Calu3 (cell line): Measurements from ENCODE around the gene EEF1AKMT1. TPM values are rescaled to one million over a fixed set of nuclear protein-coding genes. Genes with fewer than 3 reads are reported as not detected.

Experiments
- BruUV-seq: library from RNA; stranded (reverse); fragments of 400-500 nt; replicated peaks from 2 replicates; lab custom pipeline; 2021; lab: Mats Ljungman, UMichigan
- CTCF ChIA-PET: fragments of 300-600 bp; sonication (Branson Sonifier 250); formaldehyde crosslinking; loops from one replicate; lab custom pipeline; 2022; ENCODE audit warnings: antibody characterized with exemption; lab: Charles Lee
- DNase-seq: peaks from one replicate; pipeline ENCODE4 v3.0.0; 2022
- H3K27ac Mint-ChIP-seq: one replicate; pipeline ENCODE4 v1.8.0; 2022; ENCODE audit warnings: mixed read lengths; ENCODE audit not compliant: unreplicated experiment
- H3K27me3 Mint-ChIP-seq: one replicate; pipeline ENCODE4 v1.8.0; 2022; ENCODE audit warnings: mixed read lengths; ENCODE audit not compliant: unreplicated experiment
- H3K36me3 Mint-ChIP-seq: one replicate; pipeline ENCODE4 v1.8.0; 2022; ENCODE audit warnings: mild to moderate bottlenecking, moderate library complexity, mixed read lengths; ENCODE audit not compliant: insufficient read depth, unreplicated experiment
- H3K4me1 Mint-ChIP-seq: one replicate; pipeline ENCODE4 v1.8.0; 2022; ENCODE audit warnings: mild to moderate bottlenecking, low read depth, mixed read lengths; ENCODE audit not compliant: unreplicated experiment
- H3K4me3 Mint-ChIP-seq: one replicate; pipeline ENCODE4 v1.8.0; 2022; ENCODE audit warnings: mild to moderate bottlenecking, low read depth, moderate library complexity, mixed read lengths; ENCODE audit not compliant: unreplicated experiment
- H3K9me3 Mint-ChIP-seq: one replicate; pipeline ENCODE4 v1.8.0; 2022; ENCODE audit warnings: low read depth, mixed read lengths; ENCODE audit not compliant: unreplicated experiment
- CTCF ChIP-seq: fragments of 200-600 bp; IDR thresholded peaks from one replicate; pipeline ENCODE4 v1.8.0; 2022; ENCODE audit warnings: antibody characterized with exemption; ENCODE audit not compliant: unreplicated experiment
- intact Hi-C: fragments of 100-400 bp; cut with micrococcal nuclease; formaldehyde crosslinking; loops from one replicate; pipeline ENCODE4 v1.10.0; 2022; ENCODE audit not compliant: unreplicated experiment
- total RNA-seq: library from RNA; stranded (reverse); gene quantifications from 2 replicates; pipeline ENCODE4 v1.2.3, GENCODE V29; 2022

Gene EEF1AKMT1
- total RNA-seq, 1 experiment from 2014 or later = 6.0 TPM

GRCh38 chr13:20706661-20707060 lies 67.1 kb downstream of the EEF1AKMT1 start:
- DNase-seq = no peak
- no TSS peak for BruUV-seq
- TF ChIP-seq CTCF = no peak
- Mint-ChIP-seq H3K27me3 (no peaks in the 10 kb centered on the region), H3K27ac (no peak overlapping the region), H3K4me1 (no peaks in the 10 kb centered on the region), H3K4me3 (no peak overlapping the region), H3K9me3 (no peaks in the 10 kb centered on the region), H3K36me3 (peaks cover 14% of the 10 kb centered on the region)
- CTCF ChIA-PET = no interaction called here
- intact Hi-C loops = no loop called here

GRCh38 chr13:20704459-20705069 lies 69.2 kb downstream of the EEF1AKMT1 start:
- no peak for DNase-seq
- peak overlapping the region; percentile 59 for H3K4me3 Mint-ChIP-seq
- no peak overlapping the region for H3K27ac Mint-ChIP-seq
- TF ChIP-seq CTCF = no peak
- no peaks in the 10 kb centered on the region for H3K9me3 Mint-ChIP-seq
- peaks cover 8% of the 10 kb centered on the region for H3K4me1 Mint-ChIP-seq
- intact Hi-C loops = no loop called here
- peaks cover 14% of the 10 kb centered on the region for H3K36me3 Mint-ChIP-seq
- CTCF ChIA-PET = interaction anchor here (0.6 kb wide), 1 partner anchor 18 kb away, joined by 3 read pairs; no protein-coding TSS in a partner anchor
- BruUV-seq = no TSS peak
- no peaks in the 10 kb centered on the region for H3K27me3 Mint-ChIP-seq

- CTCF ChIA-PET = interaction anchor here (0.6 to 1.1 kb wide), 3 partner anchors 17 to 127 kb away, joined by 3 read pairs; no protein-coding TSS in a partner anchor
- peaks cover 14% of the 10 kb centered on the region for H3K36me3 Mint-ChIP-seq
- peaks cover 8% of the 10 kb centered on the region for H3K4me1 Mint-ChIP-seq
- H3K4me3 Mint-ChIP-seq = peak overlapping the region; percentile 91
- DNase-seq = peak; percentile 89
- TF ChIP-seq CTCF = no peak
- H3K27me3 Mint-ChIP-seq = no peaks in the 10 kb centered on the region
- intact Hi-C loops = no loop called here
- H3K27ac Mint-ChIP-seq = no peak overlapping the region
- no peaks in the 10 kb centered on the region for H3K9me3 Mint-ChIP-seq
- BruUV-seq = no TSS peak
Observed at GRCh38 chr13:20703780-20704458, 69.8 kb downstream of the EEF1AKMT1 start.

- intact Hi-C loops = no loop called here
- H3K27me3 Mint-ChIP-seq = no peaks in the 10 kb centered on the region
Observed at GRCh38 chr13:20702915-20703779, 70.6 kb downstream of the EEF1AKMT1 start, which contains the start of gene IL17D. IL17D (plus strand) TSS chr13:20703699; CDS start chr13:20704002, 303 bp downstream.

More at GRCh38 chr13:20702915-20703779, 70.6 kb downstream of the EEF1AKMT1 start, which contains the start of gene IL17D:
- H3K27ac Mint-ChIP-seq = no peak within 1 kb of the TSS
- peaks cover 14% of the 10 kb centered on the region for H3K36me3 Mint-ChIP-seq
- CTCF ChIA-PET = interaction anchor here (0.6 to 1.1 kb wide), 2 partner anchors 20 to 128 kb away, joined by 3 read pairs; no protein-coding TSS in a partner anchor
- H3K9me3 Mint-ChIP-seq = no peaks in the 10 kb centered on the region
- no TSS peak for BruUV-seq
- no peak for TF ChIP-seq CTCF
- H3K4me1 Mint-ChIP-seq = peaks cover 8% of the 10 kb centered on the region
- DNase-seq = peak; percentile 25
- H3K4me3 Mint-ChIP-seq = peak within 1 kb of the TSS; percentile 91
